OCI-LY1 (cell line): Measurements from ENCODE around the gene GTF2A2.

Experiments
- H2AFZ ChIP-seq: fragments of 200-600 bp; sonication (generic), shearing (Covaris generic); 2 replicates; pipeline ENCODE4 v1.6.0; 2014; ENCODE audit warnings: antibody characterized with exemption, mild to moderate bottlenecking, low read length
- H3F3A ChIP-seq: fragments of 200-600 bp; sonication (generic), shearing (Covaris generic); 2 replicates; pipeline ENCODE4 v1.6.0; 2014; ENCODE audit warnings: mild to moderate bottlenecking, antibody characterized with exemption, low read length, moderate library complexity; ENCODE audit not compliant: insufficient read depth
- H3K27ac ChIP-seq: fragments of 200-600 bp; sonication (generic); 2 replicates; pipeline ENCODE4 v1.5.1; 2014; ENCODE audit warnings: low read length, mixed run types, mild to moderate bottlenecking, low read depth; ENCODE audit not compliant: poor library complexity, severe bottlenecking
- H3K27me3 ChIP-seq: fragments of 200-600 bp; sonication (generic); 2 replicates; pipeline ENCODE4 v1.6.0; 2014; ENCODE audit warnings: antibody characterized with exemption, mild to moderate bottlenecking, low read length, moderate library complexity; ENCODE audit not compliant: insufficient read depth
- H3K36me3 ChIP-seq: fragments of 200-600 bp; sonication (generic); 2 replicates; pipeline ENCODE4 v1.6.1; 2014; ENCODE audit warnings: mild to moderate bottlenecking, antibody characterized with exemption, low read length, moderate library complexity, mixed read lengths; ENCODE audit not compliant: insufficient read depth
- H3K4me1 ChIP-seq: fragments of 200-600 bp; sonication (generic); 2 replicates; pipeline ENCODE4 v1.5.1; 2014; ENCODE audit warnings: mild to moderate bottlenecking, low read length, moderate library complexity; ENCODE audit not compliant: insufficient read depth, severe bottlenecking
- H3K4me2 ChIP-seq: fragments of 200-600 bp; sonication (generic), shearing (Covaris generic); 2 replicates; pipeline ENCODE4 v1.6.1; 2014; ENCODE audit warnings: low read length
- H3K4me3 ChIP-seq: fragments of 200-600 bp; sonication (generic); 2 replicates; pipeline ENCODE4 v1.5.1; 2014; ENCODE audit warnings: low read length, low read depth, mild to moderate bottlenecking, mixed read lengths; ENCODE audit not compliant: poor library complexity, severe bottlenecking
- H3K79me2 ChIP-seq: fragments of 200-600 bp; shearing (Covaris generic); 2 replicates; pipeline ENCODE4 v1.6.1; 2016; ENCODE audit warnings: mixed run types, low read length, mixed read lengths; ENCODE audit not compliant: insufficient read depth
- H3K9ac ChIP-seq: fragments of 200-600 bp; sonication (generic), shearing (Covaris generic); 2 replicates; pipeline ENCODE4 v1.6.1; 2014; ENCODE audit warnings: mild to moderate bottlenecking, low read length, mixed read lengths
- H3K9me2 ChIP-seq: fragments of 200-600 bp; sonication (generic), shearing (Covaris generic); 2 replicates; pipeline ENCODE4 v1.6.1; 2014; ENCODE audit warnings: low read depth, mild to moderate bottlenecking, low read length, mixed read lengths
- H3K9me3 ChIP-seq: fragments of 200-600 bp; shearing (Covaris generic); 2 replicates; pipeline ENCODE4 v1.6.1; 2014; ENCODE audit warnings: low read length, mixed read lengths
- H4K20me1 ChIP-seq: fragments of 200-600 bp; sonication (generic), shearing (Covaris generic); 2 replicates; pipeline ENCODE4 v1.6.0; 2016; ENCODE audit warnings: mild to moderate bottlenecking, low read length; ENCODE audit not compliant: insufficient read depth
- CTCF ChIP-seq: fragments of 200-600 bp; sonication (generic), shearing (Covaris generic); IDR thresholded peaks from 2 replicates; pipeline ENCODE4 v1.5.1; 2017; ENCODE audit warnings: mild to moderate bottlenecking, antibody characterized with exemption, low read length, moderate library complexity, mixed read lengths
- EZH2 ChIP-seq: fragments of 200-600 bp; sonication (generic), shearing (Covaris generic); IDR thresholded peaks from 2 replicates; pipeline ENCODE4 v1.8.0; 2017; ENCODE audit warnings: borderline replicate concordance, mixed run types, mild to moderate bottlenecking, antibody characterized with exemption, low read length, moderate library complexity, mixed read lengths

GTF2A2 gene

GRCh38 chr15:59615661-59616060 lies 41.7 kb downstream of the GTF2A2 start:
- no peaks in the 10 kb centered on the region for H3F3A ChIP-seq
- no peaks in the 10 kb centered on the region for H3K9me3 ChIP-seq
- no peaks in the 10 kb centered on the region for H4K20me1 ChIP-seq
- peaks cover 9% of the 10 kb centered on the region for H3K4me1 ChIP-seq
- no peak overlapping the region for H3K9ac ChIP-seq
- H3K4me2 ChIP-seq = no peak overlapping the region
- no peaks in the 10 kb centered on the region; the same call in 1 of the 2 replicates for H3K27me3 ChIP-seq
- no peak for TF ChIP-seq CTCF
- no peak for TF ChIP-seq EZH2
- H3K9me2 ChIP-seq = no peaks in the 10 kb centered on the region
- no peak overlapping the region for H3K4me3 ChIP-seq
- H3K27ac ChIP-seq = no peak overlapping the region
- no peaks in the 10 kb centered on the region for H3K79me2 ChIP-seq
- no peaks in the 10 kb centered on the region for H3K36me3 ChIP-seq
- no peak overlapping the region for H2AFZ ChIP-seq

- Histone ChIP-seq H3K9ac (no peak overlapping the region), H3K27ac (no peak overlapping the region), H3K36me3 (no peaks in the 10 kb centered on the region), H3K4me2 (no peak overlapping the region), H4K20me1 (no peaks in the 10 kb centered on the region), H3K4me1 (peaks cover 9% of the 10 kb centered on the region), H3F3A (no peaks in the 10 kb centered on the region), H3K9me2 (no peaks in the 10 kb centered on the region), H3K4me3 (no peak overlapping the region), H2AFZ (no peak overlapping the region), H3K9me3 (no peaks in the 10 kb centered on the region), H3K79me2 (no peaks in the 10 kb centered on the region), H3K27me3 (no peaks in the 10 kb centered on the region; the same call in 1 of the 2 replicates)
- TF ChIP-seq EZH2 = no peak
- no peak for TF ChIP-seq CTCF
These were observed 43.2 kb downstream of the GTF2A2 start for GRCh38 chr15:59614153-59614552.

GRCh38 chr15:59611276-59612260 lies 45.7 kb downstream of the GTF2A2 start, which contains the start of gene GCNT3:
TSS of gene GCNT3 (plus strand) at chr15:59611783. CDS start at chr15:59618239, 6,456 bp downstream.
- no peak within 1 kb of the TSS for H3K27ac ChIP-seq

More at GRCh38 chr15:59611276-59612260, 45.7 kb downstream of the GTF2A2 start, which contains the start of gene GCNT3:
- Histone ChIP-seq H3K79me2 (no peaks in the 10 kb centered on the region), H3K9me3 (no peaks in the 10 kb centered on the region), H3K4me2 (no peak within 1 kb of the TSS), H3K27me3 (no peaks in the 10 kb centered on the region), H2AFZ (no peak within 1 kb of the TSS), H3K4me3 (no peak within 1 kb of the TSS), H3F3A (no peaks in the 10 kb centered on the region), H4K20me1 (no peaks in the 10 kb centered on the region), H3K4me1 (peaks cover 9% of the 10 kb centered on the region), H3K9ac (no peak within 1 kb of the TSS), H3K9me2 (no peaks in the 10 kb centered on the region), H3K36me3 (no peaks in the 10 kb centered on the region)
- TF ChIP-seq EZH2 (no peak), CTCF (no peak)
